Choroid plexus epithelial cell (primary cell): Measurements from ENCODE around the gene CIDEA.
"Not testable (repeated sequence)": the region's sequence is repeated elsewhere in the genome, so short reads cannot be mapped to it uniquely, and the experiment has no call there.

Source experiments
- DNase-seq: peaks from one replicate; pipeline ENCODE4 v3.0.0-alpha.2; 2010; ENCODE audit warnings: low read depth
- H3K4me3 ChIP-seq: 2 replicates; pipeline ENCODE4 v1.5.1; 2011; ENCODE audit warnings: low read depth, mild to moderate bottlenecking, control low read depth, low read length, moderate library complexity
- TF ChIP-seq, protein P1 (sequence below): conservative IDR thresholded peaks from 2 replicates; pipeline ENCODE4 v1.5.1; 2011; ENCODE audit warnings: low read depth, mild to moderate bottlenecking, control low read depth, inconsistent platforms, low read length, moderate library complexity

Gene CIDEA

GRCh38 chr18:12238826-12239225, 15.3 kb upstream of the CIDEA start:
- DNase-seq: peak; percentile 59
- TF ChIP-seq, protein P1, sequence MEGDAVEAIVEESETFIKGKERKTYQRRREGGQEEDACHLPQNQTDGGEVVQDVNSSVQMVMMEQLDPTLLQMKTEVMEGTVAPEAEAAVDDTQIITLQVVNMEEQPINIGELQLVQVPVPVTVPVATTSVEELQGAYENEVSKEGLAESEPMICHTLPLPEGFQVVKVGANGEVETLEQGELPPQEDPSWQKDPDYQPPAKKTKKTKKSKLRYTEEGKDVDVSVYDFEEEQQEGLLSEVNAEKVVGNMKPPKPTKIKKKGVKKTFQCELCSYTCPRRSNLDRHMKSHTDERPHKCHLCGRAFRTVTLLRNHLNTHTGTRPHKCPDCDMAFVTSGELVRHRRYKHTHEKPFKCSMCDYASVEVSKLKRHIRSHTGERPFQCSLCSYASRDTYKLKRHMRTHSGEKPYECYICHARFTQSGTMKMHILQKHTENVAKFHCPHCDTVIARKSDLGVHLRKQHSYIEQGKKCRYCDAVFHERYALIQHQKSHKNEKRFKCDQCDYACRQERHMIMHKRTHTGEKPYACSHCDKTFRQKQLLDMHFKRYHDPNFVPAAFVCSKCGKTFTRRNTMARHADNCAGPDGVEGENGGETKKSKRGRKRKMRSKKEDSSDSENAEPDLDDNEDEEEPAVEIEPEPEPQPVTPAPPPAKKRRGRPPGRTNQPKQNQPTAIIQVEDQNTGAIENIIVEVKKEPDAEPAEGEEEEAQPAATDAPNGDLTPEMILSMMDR: no peak
- no peak overlapping the region for H3K4me3 ChIP-seq

- H3K4me3 ChIP-seq: no peak overlapping the region
- peak; percentile 13 for DNase-seq
- TF ChIP-seq, protein P1: no peak
Observed at GRCh38 chr18:12239431-12239830, 14.7 kb upstream of the CIDEA start.

GRCh38 chr18:12242658-12243260, 11.4 kb upstream of the CIDEA start:
- TF ChIP-seq, protein P1: no peak
- H3K4me3 ChIP-seq: no peak overlapping the region
- DNase-seq: no peak

- DNase-seq, H3K4me3 ChIP-seq: not testable (repeated sequence)
Observed at GRCh38 chr18:12243272-12243671, 10.9 kb upstream of the CIDEA start.

DNA sequence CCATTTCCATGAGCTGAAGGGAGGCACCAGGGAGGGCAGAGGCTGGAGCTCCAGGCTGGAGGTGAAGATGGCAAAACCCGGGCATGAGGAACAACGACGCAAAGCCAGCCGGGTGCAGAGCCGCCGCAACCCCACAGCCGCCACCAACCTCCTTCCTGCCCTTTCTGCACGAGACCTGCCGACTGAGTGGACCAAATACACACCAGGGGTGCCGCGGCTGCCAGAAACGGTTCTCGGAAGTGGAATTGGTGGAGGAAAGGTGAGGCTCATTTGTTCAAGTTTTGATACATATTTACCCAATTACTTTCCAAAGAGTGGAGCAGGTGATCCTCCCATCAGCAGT, 8.4 kb upstream of the CIDEA start:
- no peak for DNase-seq
- TF ChIP-seq, protein P1: no peak
- H3K4me3 ChIP-seq: no peak overlapping the region

GRCh38 chr18:12246849-12247808, 7.0 kb upstream of the CIDEA start:
- peak; percentile 72 for DNase-seq
- no peak overlapping the region for H3K4me3 ChIP-seq
- TF ChIP-seq, protein P1: peak; percentile 81

GRCh38 chr18:12247946-12248345, 6.2 kb upstream of the CIDEA start:
- H3K4me3 ChIP-seq: no peak overlapping the region
- TF ChIP-seq, protein P1: no peak
- no peak for DNase-seq
